Upper lobe of left lung (tissue), 4 donors: ENCODE results near the gene ELK3.

ENCODE experiments used
- CTCF ChIP-seq, 6 experiments: fragments of 450-650 bp in 4 of 6; fragments of 200-600 bp in 2 of 6; sonication (generic) in 2 of 6; IDR thresholded peaks; one replicate each; pipeline ENCODE4 v1.5.1; 2016 to 2019; ENCODE audit warnings: antibody characterized with exemption in 6 of 6
- POLR2A ChIP-seq, 4 donors: fragments of 450-650 bp; IDR thresholded peaks; one replicate each; pipeline ENCODE4 v1.5.1; 2016 to 2017; ENCODE audit warnings: antibody characterized with exemption in 4 of 4, mild to moderate bottlenecking in 2 of 4
- POLR2AphosphoS5 ChIP-seq, 2 donors: sonication (generic); formaldehyde crosslinking; IDR thresholded peaks; one replicate each; pipeline ENCODE4 v1.5.1; 2017; ENCODE audit warnings: antibody characterized with exemption in 2 of 2

GRCh38 chr12:96204381-96204780 lies 10.2 kb downstream of the ELK3 start:
- TF ChIP-seq POLR2AphosphoS5 (IDR thresholded peaks at IDR 0.05) = no peak
- no peak for TF ChIP-seq CTCF (IDR thresholded peaks at IDR 0.05)
- no peak for TF ChIP-seq POLR2A (IDR thresholded peaks at IDR 0.05)
